GM12878 (cell line): ENCODE data around the gene CDH15. TPM values are rescaled to one million over a fixed set of nuclear protein-coding genes. Genes with fewer than 3 reads are reported as not detected.

Experiments
- ATAC-seq: fragments of 200-7000 bp; cut with Tn5 transposase; 3 replicates; pipeline ENCODE4 v1.9.1; 2020; ENCODE audit warnings: mild to moderate bottlenecking, moderate library complexity
- BruUV-seq: library from RNA; stranded (reverse); fragments of 400-500 nt; replicated peaks from 2 replicates; lab custom pipeline; 2021; lab: Mats Ljungman, UMichigan
- CTCF ChIA-PET: fragments of 300-600 bp; sonication (Branson Sonifier 250); formaldehyde crosslinking; extraction: SDS; loops from one replicate; lab custom pipeline; 2021; ENCODE audit warnings: inconsistent platforms; lab: Yijun Ruan, JAX
- POLR2A ChIA-PET: fragments of 350-600 bp; formaldehyde crosslinking; extraction: SDS; loops from one replicate; lab custom pipeline; 2021; ENCODE audit warnings: inconsistent platforms; lab: Charles Lee
- RAD21 ChIA-PET: fragments of 300-600 bp; sonication (Branson Sonifier 250); formaldehyde crosslinking; loops from one replicate; lab custom pipeline; 2023; ENCODE audit warnings: antibody characterized with exemption; ENCODE audit not compliant: unreplicated experiment; lab: Charles Lee
- SMC1A ChIA-PET: fragments of 300-600 bp; sonication (Branson Sonifier 250); formaldehyde crosslinking; loops from one replicate; lab custom pipeline; 2023; ENCODE audit not compliant: unreplicated experiment, uncharacterized antibody; lab: Charles Lee
- DNase-seq: peaks from one replicate; pipeline ENCODE4 v3.0.0-alpha.2; 2011; ENCODE audit warnings: low read depth, low spot score
- FAIRE-seq: peaks from 3 replicates; lab custom pipeline; 2011; peaks lifted over from hg19 to GRCh38; lab: Jason Lieb, UNC
- H2AFZ ChIP-seq: 2 replicates; pipeline ENCODE4 v1.6.0; 2011; ENCODE audit warnings: low read depth, low read length, control low read depth; ENCODE audit not compliant: control insufficient read depth
- H3K27ac ChIP-seq: 2 replicates; pipeline ENCODE4 v1.5.1; 2011; ENCODE audit warnings: control low read depth; ENCODE audit not compliant: control insufficient read depth, insufficient read depth
- H3K27me3 ChIP-seq, 2 experiments: replicated peaks in 1 of 2; 2 replicates each; pipeline versions ENCODE4 v1.6.0 to v1.6.1; 2011; ENCODE audit warnings: low read length in 1 of 2; ENCODE audit not compliant: control insufficient read depth in 2 of 2, insufficient read depth in 2 of 2
- H3K36me3 ChIP-seq, 2 experiments: 2 replicates each; pipeline ENCODE4 v1.5.1; 2011; ENCODE audit warnings: low read length in 1 of 2; ENCODE audit not compliant: control insufficient read depth in 2 of 2, insufficient read depth in 2 of 2
- H3K4me1 ChIP-seq: 2 replicates; pipeline ENCODE4 v1.6.1; 2011; ENCODE audit warnings: mild to moderate bottlenecking, low read length, moderate library complexity, mixed read lengths; ENCODE audit not compliant: control insufficient read depth, insufficient read depth
- H3K4me2 ChIP-seq: 2 replicates; pipeline ENCODE4 v1.6.0; 2011; ENCODE audit warnings: control low read depth; ENCODE audit not compliant: control insufficient read depth, insufficient read depth
- H3K4me3 ChIP-seq: fragments of 200-600 bp; sonication (generic); 2 replicates; pipeline ENCODE4 v1.5.1; 2016
- H3K79me2 ChIP-seq: 2 replicates; pipeline ENCODE4 v1.6.0; 2011; ENCODE audit warnings: low read length; ENCODE audit not compliant: control insufficient read depth, insufficient read depth
- H3K9ac ChIP-seq: 2 replicates; pipeline ENCODE4 v1.8.0; 2011; ENCODE audit warnings: low read length, control low read depth, mixed read lengths; ENCODE audit not compliant: control insufficient read depth, insufficient read depth
- H3K9me3 ChIP-seq: replicated peaks from 3 replicates; pipeline ENCODE4 v1.5.1; 2011; ENCODE audit warnings: mild to moderate bottlenecking, low read length; ENCODE audit not compliant: control insufficient read depth, insufficient read depth
- H4K20me1 ChIP-seq: 2 replicates; pipeline ENCODE4 v1.6.0; 2011; ENCODE audit not compliant: control insufficient read depth, insufficient read depth
- BCL3 ChIP-seq: IDR thresholded peaks from 2 replicates; pipeline ENCODE4 v1.6.1; 2011; ENCODE audit warnings: borderline replicate concordance, low read depth, mild to moderate bottlenecking, moderate library complexity, low read length; ENCODE audit not compliant: insufficient read depth, poor library complexity, severe bottlenecking
- CEBPB ChIP-seq, 2 experiments: fragments of 150-350 bp in 1 of 2; IDR thresholded peaks; 2 replicates each; pipeline ENCODE4 v1.6.1; 2012 to 2014; ENCODE audit warnings: low read depth in 2 of 2, low read length in 2 of 2, borderline replicate concordance in 1 of 2, inconsistent platforms in 1 of 2
- CEBPZ ChIP-seq: fragments of 150-350 bp; IDR thresholded peaks from 2 replicates; pipeline ENCODE4 v1.6.1; 2016; ENCODE audit warnings: low read depth, low read length
- FOXK2 ChIP-seq: fragments of 450-650 bp; IDR thresholded peaks from 2 replicates; pipeline ENCODE4 v1.6.1; 2017; ENCODE audit warnings: mild to moderate bottlenecking, moderate library complexity
- HDAC2 ChIP-seq: fragments of 200-600 bp; sonication (generic); IDR thresholded peaks from 2 replicates; pipeline ENCODE4 v1.6.1; 2017
- MEF2B ChIP-seq: fragments of 450-650 bp; IDR thresholded peaks from 2 replicates; pipeline ENCODE4 v1.6.1; 2018; ENCODE audit warnings: mild to moderate bottlenecking, moderate library complexity; ENCODE audit not compliant: partially characterized antibody, poor library complexity, severe bottlenecking
- REST ChIP-seq: IDR thresholded peaks from 2 replicates; pipeline ENCODE4 v1.6.1; 2012; ENCODE audit warnings: mild to moderate bottlenecking, low read depth, low read length
- SIX5 ChIP-seq: IDR thresholded peaks from 2 replicates; pipeline ENCODE4 v1.6.1; 2011; ENCODE audit warnings: mild to moderate bottlenecking, low read depth, low read length, moderate library complexity; ENCODE audit not compliant: severe bottlenecking
- SP1 ChIP-seq: IDR thresholded peaks from one replicate; pipeline ENCODE4 v1.6.1; 2011; ENCODE audit warnings: low read depth, low read length
- ZBTB40 ChIP-seq: fragments of 450-650 bp; IDR thresholded peaks from 2 replicates; pipeline ENCODE4 v1.6.1; 2016; ENCODE audit warnings: mild to moderate bottlenecking, moderate library complexity, borderline replicate concordance
- ZNF217 ChIP-seq: fragments of 450-650 bp; IDR thresholded peaks from 2 replicates; pipeline ENCODE4 v1.6.1; 2017; ENCODE audit warnings: antibody characterized with exemption, mild to moderate bottlenecking
- WGBS: methylation state at CpG from one replicate; pipeline ENCODE4 v1.1.6; 2016; ENCODE audit warnings: low lambda C conversion rate; ENCODE audit not compliant: insufficient replicate concordance, insufficient coverage; ENCODE audit errors: missing lambda C conversion rate; 5-methylcytosine and 5-hydroxymethylcytosine counted together
- in situ Hi-C: fragments of 300-500 bp; cut with MboI; formaldehyde crosslinking; loops from 9 replicates; pipeline ENCODE4 v1.14.3; 2018; ENCODE audit warnings: mixed read lengths
- intact Hi-C: fragments of 100-400 bp; cut with micrococcal nuclease; formaldehyde crosslinking; loops from one replicate; pipeline ENCODE4 v1.14.2; 2022; ENCODE audit not compliant: unreplicated experiment
- polyA plus RNA-seq, 11 experiments: library from polyadenylated mRNA; depleted of rRNA in 4 of 11; unstranded in 6 of 11; stranded (reverse) in 5 of 11; fragments of >200 nt; fragmentation: Nextera tagmentation in 4 of 11; fragmentation: Illumina TruSeq in 1 of 11; extraction: Ambion mirVana in 4 of 11; extraction: Trizol in 1 of 11; gene quantifications; 1 replicate in 1 of 11; 2 replicates in 10 of 11; pipeline versions ENCODE4 v1.2.1 to v1.2.3, GENCODE V29; 2011 to 2016; ENCODE audit warnings: inconsistent platforms in 2 of 11, missing spikeins in 2 of 11, low read depth in 1 of 11
- total RNA-seq, 4 experiments: library from RNA; depleted of rRNA in 3 of 4; stranded (reverse); fragments of >200 nt in 3 of 4; fragmentation: Illumina TruSeq in 1 of 4; extraction: Trizol in 1 of 4; gene quantifications; 2 replicates each; pipeline versions ENCODE4 v1.2.1 to v1.2.3, GENCODE V29; 2013 to 2021

Gene CDH15
- total and polyA plus RNA-seq, 10 of the 15 experiments (the other 5 are each of a cell fraction or from before 2014, with no cell fraction given) = 0.02 to 0.06 TPM; not detected in 8

GRCh38 chr16:89157778-89158177 is 13.8 kb upstream of the CDH15 start:
- CTCF ChIA-PET = interaction anchor here (1.5 kb wide), 1 partner anchor 61 kb away, joined by 4 read pairs; no protein-coding TSS in a partner anchor
- Histone ChIP-seq H3K27me3 (no peaks in the 10 kb centered on the region), H3K27ac (no peak overlapping the region), H3K4me2 (no peak overlapping the region), H3K79me2 (no peaks in the 10 kb centered on the region), H3K9ac (no peak overlapping the region), H3K4me3 (no peak overlapping the region), H3K36me3 (no peaks in the 10 kb centered on the region), H3K9me3 (no peaks in the 10 kb centered on the region; the same call in 2 of the 3 replicates), H3K4me1 (no peaks in the 10 kb centered on the region), H4K20me1 (no peaks in the 10 kb centered on the region), H2AFZ (no peak overlapping the region)
- POLR2A ChIA-PET = no interaction called here
- ATAC-seq (no peak), FAIRE-seq (no peak), DNase-seq (no peak)
- RAD21 ChIA-PET = no interaction called here
- intact Hi-C loops (no loop called here), in situ Hi-C loops (no loop called here)
- 47% methylated on average over 12 of the region's 12 CpGs for WGBS
- no TSS peak for BruUV-seq
- SMC1A ChIA-PET = no interaction called here
- TF ChIP-seq MEF2B (no peak), ZNF217 (no peak), ZBTB40 (no peak), FOXK2 (no peak), HDAC2 (no peak), REST (no peak), BCL3 (no peak), SIX5 (no peak), CEBPB (IDR thresholded peaks at IDR 0.05; ENCODE audit: borderline replicate concordance in 1 of 2, low read depth in 2 of 2, low read length in 2 of 2) (no peak), CEBPZ (no peak), SP1 (no peak)
